Measurements from ENCODE around the gene USP2. TPM values are rescaled to one million over a fixed set of nuclear protein-coding genes. Genes with fewer than 3 reads are reported as not detected.

Gene USP2
- total RNA-seq, 1 experiment from 2014 or later = 3.1 TPM

DNA sequence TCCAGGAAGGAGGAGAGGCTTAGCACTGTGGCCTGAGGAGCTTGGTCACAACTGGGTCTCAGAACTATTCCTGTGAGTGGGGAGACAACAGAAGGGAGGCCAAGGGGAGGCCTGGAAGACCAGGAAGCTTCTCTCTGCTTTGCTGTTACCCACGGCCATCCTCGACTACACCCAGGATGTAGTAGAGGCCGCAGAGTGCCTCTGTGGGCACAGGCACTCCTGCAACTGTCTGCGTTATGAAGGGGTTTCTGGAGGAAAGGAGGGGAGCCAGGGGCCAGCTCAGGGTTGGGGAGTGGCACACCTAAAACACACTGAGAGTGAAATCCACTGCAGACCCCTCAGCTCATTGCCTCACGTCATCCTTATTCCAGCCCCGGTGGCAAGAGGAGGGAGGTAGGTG, 31.2 kb downstream of the USP2 start:
- DNase-seq (ENCODE audit: low read depth, low spot score) = no peak
- no peaks in the 10 kb centered on the region for H3K9me3 ChIP-seq (ENCODE audit: control insufficient read depth, insufficient read depth, low read depth, low read length)
- ChIA-PET POLR2A (no interaction called here), CTCF (interaction anchor here (0.8 kb wide), 1 partner anchor 24 kb away, joined by 3 read pairs; no protein-coding TSS in a partner anchor)
- no peak for ATAC-seq
- no TSS peak for BruUV-seq (replicated peaks)
- TF ChIP-seq TCF7L2 (IDR thresholded peaks at IDR 0.05; ENCODE audit: low read depth, low read length) = no peak
- no peak for TF ChIP-seq SIN3A (IDR thresholded peaks at IDR 0.05; ENCODE audit: borderline replicate concordance, insufficient read depth, low read depth, low read length)
- TF ChIP-seq CTCF (IDR thresholded peaks at IDR 0.05) = no peak
- no peak for TF ChIP-seq POLR2AphosphoS5 (IDR thresholded peaks at IDR 0.05; ENCODE audit: low read depth, low read length)
- TF ChIP-seq REST (IDR thresholded peaks at IDR 0.05; ENCODE audit: insufficient read depth in 1 of 2, low read depth in 2 of 2, low read length in 1 of 2) = no peak
- intact Hi-C loops (cut with micrococcal nuclease; ENCODE audit: unreplicated experiment) (no loop called here), in situ Hi-C loops (cut with HindIII; ENCODE audit: low pct_unique_long_range_greater_than_20kb, low sequenced_read_pairs) (no loop called here)
- H3K4me1 ChIP-seq (ENCODE audit: control insufficient read depth, insufficient read depth, low read length) = peaks cover 3% of the 10 kb centered on the region; the same call in 1 of the 2 replicates
- no peak overlapping the region for H3K27ac ChIP-seq (ENCODE audit: low read length)
- no peak overlapping the region for H3K4me3 ChIP-seq (ENCODE audit: low read depth in 2 of 2, low read length in 2 of 2)
- no peaks in the 10 kb centered on the region for H3K36me3 ChIP-seq (ENCODE audit: control insufficient read depth, insufficient read depth, low read length)
- no peaks in the 10 kb centered on the region for H3K27me3 ChIP-seq (ENCODE audit: control insufficient read depth, insufficient read depth, low read length)

DNA sequence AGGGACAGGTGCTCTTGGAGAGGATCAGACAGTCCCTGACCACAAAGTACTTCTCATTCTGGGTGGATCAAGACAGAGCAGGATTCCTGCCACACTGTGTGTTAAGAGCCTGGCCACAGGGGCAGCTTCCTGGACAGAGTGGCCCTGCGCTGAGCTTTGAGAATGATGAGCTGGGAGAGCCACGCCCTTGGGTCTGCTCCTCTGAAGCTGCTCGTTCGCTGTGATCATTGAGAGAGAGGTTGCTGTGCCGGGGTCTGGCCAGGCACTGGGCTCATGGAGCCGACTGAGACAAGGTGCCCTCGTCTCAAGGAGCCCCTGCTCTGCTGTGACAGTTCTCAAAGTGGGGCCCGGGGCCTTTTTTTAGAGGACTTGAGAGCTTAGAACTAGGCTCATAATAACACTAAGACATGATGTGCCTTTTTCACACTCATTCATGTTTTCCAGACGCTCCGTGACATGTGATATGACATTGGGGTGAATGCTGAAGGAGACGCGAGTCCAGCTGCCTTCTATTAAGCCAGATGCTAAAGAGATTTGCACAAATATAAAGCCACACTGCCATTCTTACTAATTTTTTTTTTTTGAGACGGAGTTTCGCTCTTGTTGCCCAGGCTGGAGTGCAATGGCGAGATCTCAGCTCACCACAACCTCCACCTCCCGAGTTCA, 33.4 kb downstream of the USP2 start:
- TF ChIP-seq REST (IDR thresholded peaks at IDR 0.05; ENCODE audit: insufficient read depth in 1 of 2, low read depth in 2 of 2, low read length in 1 of 2) (no peak), TCF7L2 (IDR thresholded peaks at IDR 0.05; ENCODE audit: low read depth, low read length) (no peak), POLR2AphosphoS5 (IDR thresholded peaks at IDR 0.05; ENCODE audit: low read depth, low read length) (no peak), CTCF (IDR thresholded peaks at IDR 0.05) (no peak), SIN3A (IDR thresholded peaks at IDR 0.05; ENCODE audit: borderline replicate concordance, insufficient read depth, low read depth, low read length) (no peak)

More for the DNA sequence above, 33.4 kb downstream of the USP2 start:
- Histone ChIP-seq H3K4me3 (ENCODE audit: low read depth in 2 of 2, low read length in 2 of 2) (no peak overlapping the region), H3K27me3 (ENCODE audit: control insufficient read depth, insufficient read depth, low read length) (no peaks in the 10 kb centered on the region), H3K36me3 (ENCODE audit: control insufficient read depth, insufficient read depth, low read length) (no peaks in the 10 kb centered on the region), H3K4me1 (ENCODE audit: control insufficient read depth, insufficient read depth, low read length) (peaks cover 3% of the 10 kb centered on the region; the same call in 1 of the 2 replicates), H3K27ac (ENCODE audit: low read length) (no peak overlapping the region), H3K9me3 (ENCODE audit: control insufficient read depth, insufficient read depth, low read depth, low read length) (no peaks in the 10 kb centered on the region)
- intact Hi-C loops (cut with micrococcal nuclease; ENCODE audit: unreplicated experiment) (no loop called here), in situ Hi-C loops (cut with HindIII; ENCODE audit: low pct_unique_long_range_greater_than_20kb, low sequenced_read_pairs) (no loop called here)
- DNase-seq (ENCODE audit: low read depth, low spot score) (no peak), ATAC-seq (no peak)
- ChIA-PET CTCF (interaction anchor here (0.5 to 1.5 kb wide), 3 partner anchors 10 to 987 kb away, joined by 4 to 5 read pairs (median 4); no protein-coding TSS in a partner anchor), POLR2A (interaction anchor here (0.7 kb wide), 1 partner anchor 65 kb away, joined by 3 read pairs; no protein-coding TSS in a partner anchor)
- no TSS peak for BruUV-seq (replicated peaks)

Measured in Panc1 (cell line).